KBM-7 (cell line): ENCODE measurements around the gene CCL3.
A peak's percentile ranks its signal among the peaks of the same experiment; 100 is the strongest.
"Not testable (repeated sequence)": the region's sequence is repeated elsewhere in the genome, so short reads cannot be mapped to it uniquely, and the experiment has no call there.

Experiments used
- DNase-seq: peaks from one replicate; pipeline ENCODE4 v3.0.0-alpha.2; 2015
- in situ Hi-C: fragments of 300-500 bp; cut with MboI; formaldehyde crosslinking; loops from 2 replicates; pipeline ENCODE4 v1.14.3; 2020; ENCODE audit warnings: low sequenced_read_pairs, low pct_unique_long_range_greater_than_20kb, mixed read lengths

Gene CCL3

DNA sequence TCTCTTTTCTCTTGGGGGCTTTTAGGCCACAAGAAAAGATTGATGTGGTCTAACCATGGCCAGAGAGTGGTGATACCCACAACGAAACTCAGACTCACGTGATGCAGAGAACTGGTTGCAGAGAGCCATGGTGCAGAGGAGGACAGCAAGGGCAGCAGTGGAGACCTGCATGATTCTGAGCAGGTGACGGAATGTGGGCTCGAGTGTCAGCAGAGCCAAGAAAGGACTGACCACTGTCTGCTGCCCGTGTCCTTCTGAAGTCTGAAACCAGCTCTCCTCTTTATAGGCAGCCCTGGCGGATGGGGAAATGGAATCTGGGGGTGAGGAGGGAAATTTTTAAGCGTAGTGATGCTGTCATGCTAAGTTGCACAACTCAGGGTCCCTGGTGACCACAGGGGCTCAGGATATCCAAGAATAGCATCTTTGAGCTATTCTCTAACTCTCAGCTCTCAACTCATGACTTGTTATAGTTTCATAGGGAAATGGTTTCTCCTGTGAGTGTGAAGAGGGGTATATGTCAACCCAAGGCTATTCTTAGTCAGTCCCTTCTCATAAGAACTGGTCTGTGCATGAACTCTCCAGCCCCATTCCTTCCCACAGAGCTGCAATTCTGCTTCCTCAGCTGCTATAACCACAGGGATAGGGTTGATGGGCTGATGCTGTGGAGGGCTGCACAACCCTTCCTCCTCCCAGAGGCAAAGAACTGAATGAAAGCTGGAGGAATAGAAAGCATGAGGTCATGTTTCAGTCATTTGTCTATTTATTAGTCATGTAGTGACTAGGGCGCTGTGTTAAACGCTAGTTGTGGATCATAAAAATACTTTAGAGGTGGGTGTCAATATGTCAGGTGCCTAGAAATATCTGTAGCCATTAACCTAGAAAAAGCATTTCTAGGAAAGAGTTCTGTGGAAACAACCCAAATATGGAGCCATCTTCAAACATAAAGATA, at the start of gene CCL3:
Gene CCL3, minus strand, starts transcription at position 256 of the 949 bp plus-strand sequence. Its CDS starts 85 bp downstream, at position 171.
- DNase-seq: peak; percentile 28
- in situ Hi-C loops: no loop called here

- in situ Hi-C loops: no loop called here
- no peak for DNase-seq
Measured at GRCh38 chr17:36136439-36136838, 46.5 kb upstream of the CCL3 start.

GRCh38 chr17:36136036-36136435, 46.1 kb upstream of the CCL3 start:
- DNase-seq: no peak
- in situ Hi-C loops: no loop called here

- in situ Hi-C loops: no loop called here
- no peak for DNase-seq
Measured at GRCh38 chr17:36135465-36135864, 45.5 kb upstream of the CCL3 start.

GRCh38 chr17:36133602-36134236, 43.8 kb upstream of the CCL3 start:
- in situ Hi-C loops: no loop called here
- DNase-seq: no peak

DNA sequence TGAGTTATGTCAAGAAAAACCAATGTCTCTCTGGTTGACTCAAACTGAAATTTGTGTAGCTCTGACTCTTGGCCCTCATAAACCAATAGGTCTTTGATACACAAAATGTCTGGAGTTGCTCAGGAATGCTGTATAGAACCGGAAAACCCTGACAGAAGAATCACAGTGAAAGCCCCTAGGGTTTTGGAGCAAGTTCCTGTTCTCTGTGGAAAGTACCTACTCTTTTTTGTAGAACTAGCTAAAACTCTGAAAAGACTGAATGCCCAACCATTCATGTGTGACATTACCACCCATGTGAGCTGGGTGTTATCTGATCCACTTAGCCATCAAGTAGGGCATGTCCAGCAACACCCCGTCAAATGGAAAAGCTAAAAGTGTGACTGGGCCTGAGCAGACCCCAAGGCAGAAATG, 42.5 kb upstream of the CCL3 start:
- in situ Hi-C loops: no loop called here
- DNase-seq: no peak

DNA sequence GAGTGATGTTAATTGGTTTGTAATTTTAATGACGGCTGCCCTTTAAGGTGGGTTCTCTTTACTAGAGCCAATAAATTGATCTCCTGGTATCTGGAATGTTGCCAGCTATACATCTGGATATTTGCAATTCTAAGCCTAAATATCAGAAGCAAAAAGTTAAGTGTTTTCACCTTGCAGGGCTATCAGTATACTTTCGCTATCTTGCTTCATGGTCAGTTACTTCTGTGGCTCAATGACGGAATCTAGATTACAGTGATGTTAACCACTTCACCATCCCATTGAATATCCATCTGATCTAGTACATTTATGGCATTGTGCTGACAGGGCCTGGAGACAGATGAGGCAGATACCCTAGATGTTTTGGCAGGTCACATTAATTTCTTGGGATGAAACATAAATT, 42.0 kb upstream of the CCL3 start:
- in situ Hi-C loops: no loop called here
- no peak for DNase-seq

DNA sequence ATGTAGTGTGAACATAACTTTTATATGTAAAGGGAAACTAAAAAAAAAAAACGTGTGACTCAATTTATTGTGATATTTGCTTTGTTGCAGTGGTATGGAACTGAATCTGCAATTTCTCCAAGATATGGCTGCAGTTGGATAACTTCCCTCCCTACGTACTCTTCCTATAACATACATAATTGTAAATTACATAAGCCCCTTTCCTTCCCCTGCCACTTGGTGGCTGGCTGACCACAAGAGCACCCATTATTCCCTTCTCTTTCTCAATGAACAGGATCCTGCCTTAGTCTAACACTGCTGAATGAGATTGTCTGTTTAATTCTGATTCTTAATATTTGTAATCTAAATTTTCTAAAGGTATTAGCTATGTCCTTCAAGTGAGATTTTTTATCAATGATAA, 41.5 kb upstream of the CCL3 start:
- in situ Hi-C loops: no loop called here
- DNase-seq: peak; percentile 23

- no peak for DNase-seq
- in situ Hi-C loops: no loop called here
Measured at GRCh38 chr17:36130346-36130745, 40.4 kb upstream of the CCL3 start.

DNA sequence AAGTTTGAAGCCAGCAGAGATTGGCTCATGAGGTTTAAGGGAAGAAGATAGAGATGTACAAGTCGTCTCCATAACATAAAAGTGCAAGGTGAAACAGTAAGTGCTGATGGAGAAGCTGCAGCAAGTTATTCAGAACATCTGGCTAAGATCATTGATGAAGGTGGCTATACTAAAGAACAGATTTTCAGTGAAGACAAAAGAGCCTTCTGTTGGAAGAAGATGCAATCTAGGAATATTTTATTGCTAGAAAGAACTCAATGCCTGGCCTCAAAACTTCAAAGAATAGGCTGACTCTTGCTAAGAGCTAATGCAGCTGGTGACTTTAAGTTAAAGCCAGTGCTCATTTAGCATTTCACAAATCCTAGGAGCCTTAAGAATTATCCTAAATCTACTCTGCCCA, 39.7 kb upstream of the CCL3 start:
- DNase-seq: no peak
- in situ Hi-C loops: no loop called here

DNA sequence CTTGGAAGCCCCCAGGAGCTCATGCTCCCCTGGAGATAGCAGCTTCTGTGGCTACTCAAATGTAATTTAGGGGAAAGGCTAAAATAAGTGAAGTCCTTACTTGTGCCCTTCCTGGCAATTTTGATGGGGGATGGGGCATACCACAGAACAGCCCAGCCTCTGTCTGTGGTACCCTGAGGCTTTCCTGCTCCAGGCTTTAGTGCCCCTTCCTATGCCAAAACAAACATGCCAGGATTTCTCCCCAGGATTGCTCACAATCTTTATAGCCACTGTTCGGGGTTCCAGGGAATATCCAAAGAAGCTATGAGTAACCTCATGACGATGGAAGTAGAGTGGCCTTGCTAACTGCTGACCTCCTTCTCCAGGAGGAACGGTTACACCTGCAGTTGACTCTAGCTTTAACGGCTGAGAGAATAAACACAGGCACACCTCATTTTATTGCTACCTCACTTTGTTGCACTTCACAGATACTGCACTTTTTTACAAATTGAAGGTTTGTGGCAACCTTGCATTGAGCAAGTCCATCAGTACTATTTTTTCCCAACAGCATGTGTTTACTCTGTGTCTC, 38.6 kb upstream of the CCL3 start:
- DNase-seq: no peak

DNA sequence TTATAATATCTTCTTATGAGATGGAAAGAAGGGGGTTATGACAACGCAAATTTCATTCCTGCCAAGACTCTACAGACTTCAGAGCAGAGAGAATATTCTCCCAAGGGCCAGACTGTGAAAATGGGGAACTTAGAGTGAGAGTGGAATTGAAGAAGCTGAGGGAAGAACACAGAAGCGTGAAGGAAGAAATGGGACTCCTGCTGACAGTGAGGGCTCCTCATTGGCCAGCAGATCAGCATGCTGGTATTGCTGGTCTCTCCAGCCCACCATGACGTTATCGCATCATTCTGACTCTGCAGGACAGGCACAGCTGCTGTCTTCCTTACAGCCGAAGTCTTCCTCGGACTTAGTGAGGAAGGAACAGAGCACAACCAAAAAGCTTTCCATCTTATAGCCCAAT, 38.0 kb upstream of the CCL3 start:
- DNase-seq: no peak
- in situ Hi-C loops: no loop called here

More for the DNA sequence above, 38.6 kb upstream of the CCL3 start:
- in situ Hi-C loops: no loop called here

DNA sequence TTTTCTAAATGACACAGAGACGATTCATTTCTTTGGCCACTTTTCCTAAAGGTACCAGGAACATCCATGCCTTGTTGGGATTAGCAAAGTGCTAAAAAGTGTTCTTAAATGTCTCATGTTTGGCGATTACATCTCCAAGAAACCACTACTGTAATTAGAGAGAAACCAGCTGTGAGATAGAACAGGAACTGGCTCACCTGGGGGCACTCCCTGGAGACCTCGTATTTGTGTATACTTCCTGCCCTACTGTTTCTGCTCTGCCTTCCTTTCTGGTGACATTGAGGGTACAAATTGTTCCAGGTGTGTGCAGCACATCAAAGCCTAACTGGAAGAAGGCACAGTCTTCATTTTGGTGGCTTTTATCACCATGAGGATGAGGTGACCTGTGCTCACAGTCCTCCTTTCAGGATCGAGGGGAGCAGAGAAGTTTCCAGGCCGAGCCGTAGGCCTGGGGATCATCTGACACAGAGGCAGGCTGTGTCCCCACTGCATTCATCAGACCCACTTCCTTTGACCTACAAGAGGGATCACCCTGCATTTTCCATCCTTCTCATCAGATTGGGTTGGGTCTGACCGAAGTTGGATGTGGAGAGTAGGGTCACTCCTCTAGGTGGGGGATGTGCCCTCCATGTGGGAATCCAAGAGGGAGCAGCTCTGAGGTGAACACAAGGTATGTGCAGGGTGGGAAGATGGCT, 37.4 kb upstream of the CCL3 start:
- in situ Hi-C loops: no loop called here

GRCh38 chr17:36124879-36125824, 35.2 kb upstream of the CCL3 start:
- in situ Hi-C loops: loop anchor here (25.0 kb wide), 1 partner anchor 87 kb away; the partner anchor contains the start of gene CCL4L2
- no peak for DNase-seq

More for the DNA sequence above, 37.4 kb upstream of the CCL3 start:
- DNase-seq: no peak

- in situ Hi-C loops: loop anchor here (25.0 kb wide), 1 partner anchor 89 kb away; the partner anchor contains the start of gene CCL4L2
- no peak for DNase-seq
Measured at GRCh38 chr17:36123431-36123830, 33.5 kb upstream of the CCL3 start.

- not testable (repeated sequence) for DNase-seq
- in situ Hi-C loops: loop anchor here (25.0 kb wide), 1 partner anchor 91 kb away; the partner anchor contains the start of gene CCL4L2
Measured at GRCh38 chr17:36121099-36121498, 31.2 kb upstream of the CCL3 start.

- no peak for DNase-seq
- in situ Hi-C loops: loop anchor here (25.0 kb wide), 1 partner anchor 92 kb away; the partner anchor contains the start of gene CCL4L2
Measured at GRCh38 chr17:36120221-36120620, 30.3 kb upstream of the CCL3 start.
